H9 (cell line): ENCODE results near the gene IL31. TPM values are rescaled to one million over a fixed set of nuclear protein-coding genes. Genes with fewer than 3 reads are reported as not detected.

Experiments
- DNase-seq: peaks from one replicate; pipeline ENCODE4 v3.0.0-alpha.2; 2017
- H2AFZ ChIP-seq: one replicate; pipeline ENCODE4 v1.6.1; 2013; ENCODE audit warnings: mild to moderate bottlenecking, low read length, control low read depth, moderate library complexity
- H2AK5ac ChIP-seq: 2 replicates; pipeline ENCODE4 v1.6.1; 2013; ENCODE audit warnings: low read length, control low read depth, mixed read lengths; ENCODE audit not compliant: insufficient read length
- H2BK120ac ChIP-seq: one replicate; pipeline ENCODE4 v1.6.1; 2013; ENCODE audit warnings: low read depth, mild to moderate bottlenecking, low read length, control low read depth, inconsistent platforms; ENCODE audit not compliant: poor library complexity, severe bottlenecking
- H2BK12ac ChIP-seq: 2 replicates; pipeline ENCODE4 v1.6.1; 2013; ENCODE audit warnings: low read length, control low read depth, mixed read lengths, low read depth; ENCODE audit not compliant: insufficient read length
- H2BK15ac ChIP-seq: 2 replicates; pipeline ENCODE4 v1.6.1; 2013; ENCODE audit warnings: low read depth, low read length, control low read depth
- H2BK20ac ChIP-seq: one replicate; pipeline ENCODE4 v1.6.1; 2013; ENCODE audit warnings: low read depth, mild to moderate bottlenecking, low read length, control low read depth, inconsistent platforms; ENCODE audit not compliant: poor library complexity, severe bottlenecking
- H2BK5ac ChIP-seq: 2 replicates; pipeline ENCODE4 v1.6.1; 2013; ENCODE audit warnings: low read length, control low read depth, mixed read lengths; ENCODE audit not compliant: insufficient read length
- H3K14ac ChIP-seq: 2 replicates; pipeline ENCODE4 v1.6.1; 2013; ENCODE audit warnings: low read length, control low read depth; ENCODE audit not compliant: insufficient read depth
- H3K18ac ChIP-seq: 2 replicates; pipeline ENCODE4 v1.6.1; 2013; ENCODE audit warnings: low read depth, mild to moderate bottlenecking, mixed read lengths, low read length, control low read depth; ENCODE audit not compliant: insufficient read length
- H3K23ac ChIP-seq: 2 replicates; pipeline ENCODE4 v1.6.1; 2013; ENCODE audit warnings: low read length, control low read depth, mixed read lengths, low read depth; ENCODE audit not compliant: insufficient read length
- H3K23me2 ChIP-seq: 2 replicates; pipeline ENCODE4 v1.6.1; 2013; ENCODE audit warnings: low read depth, mild to moderate bottlenecking, mixed read lengths, low read length, control low read depth; ENCODE audit not compliant: insufficient read length, poor library complexity, severe bottlenecking
- H3K27ac ChIP-seq: 2 replicates; pipeline ENCODE4 v1.5.1; 2013; ENCODE audit warnings: low read length, control low read depth, mixed read lengths, low read depth; ENCODE audit not compliant: insufficient read length
- H3K27me3 ChIP-seq: 2 replicates; pipeline ENCODE4 v1.6.1; 2013; ENCODE audit warnings: low read length, control low read depth, inconsistent platforms; ENCODE audit not compliant: insufficient read depth
- H3K4ac ChIP-seq: 2 replicates; pipeline ENCODE4 v1.6.1; 2013; ENCODE audit warnings: low read depth, mild to moderate bottlenecking, control low read depth, inconsistent platforms, low read length, moderate library complexity
- H3K4me1 ChIP-seq: 2 replicates; pipeline ENCODE4 v1.6.1; 2013; ENCODE audit warnings: low read length, control low read depth, inconsistent platforms; ENCODE audit not compliant: insufficient read depth
- H3K4me2 ChIP-seq: 2 replicates; pipeline ENCODE4 v1.6.1; 2013; ENCODE audit warnings: low read length, control low read depth, mixed read lengths; ENCODE audit not compliant: insufficient read length, insufficient read depth
- H3K56ac ChIP-seq: 2 replicates; pipeline ENCODE4 v1.6.1; 2013; ENCODE audit warnings: low read depth, mild to moderate bottlenecking, mixed read lengths, low read length, control low read depth; ENCODE audit not compliant: insufficient read length
- H3K79me1 ChIP-seq: 2 replicates; pipeline ENCODE4 v1.6.1; 2013; ENCODE audit warnings: low read depth, mild to moderate bottlenecking, moderate library complexity, low read length, control low read depth, inconsistent platforms; ENCODE audit not compliant: insufficient read depth, poor library complexity, severe bottlenecking
- H3K79me2 ChIP-seq: 2 replicates; pipeline ENCODE4 v1.6.1; 2013; ENCODE audit warnings: low read length, control low read depth, inconsistent platforms; ENCODE audit not compliant: insufficient read depth
- H3K9ac ChIP-seq: 2 replicates; pipeline ENCODE4 v1.6.1; 2013; ENCODE audit warnings: low read length, control low read depth, mixed read lengths; ENCODE audit not compliant: insufficient read length; ENCODE audit errors: extremely low read depth
- H3K9me3 ChIP-seq: one replicate; pipeline ENCODE4 v1.6.1; 2013; ENCODE audit warnings: low read depth, low read length, inconsistent platforms; ENCODE audit not compliant: control insufficient read depth
- H3T11ph ChIP-seq: one replicate; pipeline ENCODE4 v1.6.1; 2013; ENCODE audit warnings: mild to moderate bottlenecking, low read length, control low read depth, inconsistent platforms
- H4K20me1 ChIP-seq: one replicate; pipeline ENCODE4 v1.6.1; 2013; ENCODE audit not compliant: control insufficient read depth, insufficient read length, insufficient read depth
- H4K5ac ChIP-seq: 2 replicates; pipeline ENCODE4 v1.6.1; 2013; ENCODE audit warnings: low read depth, mild to moderate bottlenecking, mixed read lengths, low read length, control low read depth; ENCODE audit not compliant: insufficient read length
- H4K8ac ChIP-seq: replicated peaks from 2 replicates; pipeline ENCODE4 v1.6.1; 2013; ENCODE audit warnings: low read length, control low read depth, mixed read lengths, low read depth; ENCODE audit not compliant: insufficient read length
- H4K91ac ChIP-seq: 2 replicates; pipeline ENCODE4 v1.6.1; 2013; ENCODE audit warnings: low read depth, mild to moderate bottlenecking, moderate library complexity, mixed read lengths, low read length, control low read depth; ENCODE audit not compliant: insufficient read length
- H3K27ac Mint-ChIP-seq, 3 experiments: 2 replicates in 2 of 3; 3 replicates in 1 of 3; pipeline ENCODE4 v1.8.0; 2020 to 2021; ENCODE audit warnings: mixed read lengths in 3 of 3, mild to moderate bottlenecking in 1 of 3, moderate library complexity in 1 of 3
- H3K27me3 Mint-ChIP-seq: 2 replicates; pipeline ENCODE4 v1.8.0; 2021; ENCODE audit warnings: low read depth, mild to moderate bottlenecking, moderate library complexity, mixed read lengths
- H3K36me3 Mint-ChIP-seq, 3 experiments: 2 replicates in 2 of 3; 3 replicates in 1 of 3; pipeline ENCODE4 v1.8.0; 2020 to 2021; ENCODE audit warnings: low read depth in 3 of 3, mixed read lengths in 3 of 3; ENCODE audit not compliant: insufficient read depth in 1 of 3
- H3K4me1 Mint-ChIP-seq, 2 experiments: 2 replicates each; pipeline ENCODE4 v1.8.0; 2020; ENCODE audit warnings: mixed read lengths in 2 of 2
- H3K4me3 Mint-ChIP-seq, 2 experiments: 2 replicates in 1 of 2; 3 replicates in 1 of 2; pipeline ENCODE4 v1.8.0; 2020 to 2021; ENCODE audit warnings: mild to moderate bottlenecking in 2 of 2, mixed read lengths in 2 of 2, moderate library complexity in 1 of 2
- H3K9me3 Mint-ChIP-seq, 2 experiments: 2 replicates in 1 of 2; 3 replicates in 1 of 2; pipeline ENCODE4 v1.8.0; 2020; ENCODE audit warnings: mild to moderate bottlenecking in 2 of 2, mixed read lengths in 2 of 2, moderate library complexity in 1 of 2
- WGBS: extraction: QIAGEN DNeasy Blood & Tissue Kit; methylation state at CpG from one replicate; pipeline ENCODE4 v1.1.7; 2013; ENCODE audit warnings: missing lambda C conversion rate, low lambda C conversion rate, mixed read lengths; ENCODE audit not compliant: insufficient read length; ENCODE audit errors: extremely low coverage; 5-methylcytosine and 5-hydroxymethylcytosine counted together
- total RNA-seq: library from RNA; stranded (reverse); gene quantifications from 2 replicates; pipeline ENCODE4 v1.2.1, GENCODE V29; 2021
- TF ChIP-seq, protein P1 (sequence below): fragments of 200-600 bp; sonication (generic); conservative IDR thresholded peaks from 3 replicates; pipeline ENCODE4 v1.8.0; 2021; ENCODE audit warnings: antibody characterized with exemption, mild to moderate bottlenecking

The IL31 gene
- total RNA-seq, 1 experiment from 2014 or later: not detected

DNA sequence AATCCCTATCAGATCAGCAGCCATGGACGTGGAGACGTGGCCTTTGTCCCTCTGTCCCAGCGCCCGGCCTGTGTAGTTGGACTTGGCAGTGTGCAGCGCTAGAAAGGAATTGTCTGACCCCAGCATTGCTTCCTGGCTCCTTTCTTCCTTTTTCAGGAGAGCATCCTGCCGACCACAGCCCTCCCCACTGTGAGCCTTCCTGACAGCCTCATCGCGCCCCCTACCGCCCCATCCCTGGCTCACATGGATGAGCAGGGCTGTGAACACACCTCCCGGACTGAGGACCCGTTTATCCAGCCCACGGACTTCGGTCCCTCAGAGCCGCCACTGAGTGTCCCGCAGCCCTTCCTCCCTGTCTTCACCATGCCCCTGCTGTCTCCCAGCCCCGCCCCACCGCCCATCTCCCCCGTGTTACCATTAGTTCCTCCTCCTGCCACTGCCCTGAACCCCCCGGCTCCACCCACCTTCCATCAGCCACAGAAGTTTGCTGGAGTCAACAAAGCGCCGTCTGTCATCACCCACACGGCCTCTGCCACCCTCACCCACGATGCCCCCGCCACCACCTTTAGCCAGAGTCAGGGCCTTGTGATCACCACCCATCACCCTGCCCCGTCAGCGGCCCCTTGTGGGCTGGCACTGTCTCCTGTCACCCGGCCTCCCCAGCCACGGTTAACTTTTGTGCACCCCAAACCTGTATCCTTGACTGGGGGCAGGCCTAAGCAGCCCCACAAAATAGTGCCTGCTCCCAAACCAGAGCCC lies 40.6 kb downstream of the IL31 start:
- H3K4me2 ChIP-seq: no peak overlapping the region
- no peak overlapping the region for H2BK120ac ChIP-seq
- Mint-ChIP-seq H3K4me3 (no peak overlapping the region; a peak in 1 of 5 replicates), H3K36me3 (peaks cover 24 to 50% (median 36%) of the 10 kb centered on the region in 3 experiments), H3K4me1 (peaks cover 0 to 13% of the 10 kb centered on the region in 2 experiments; a peak in 2 of 4 replicates), H3K27ac (no peak overlapping the region; a peak in 1 of 7 replicates), H3K27me3 (no peaks in the 10 kb centered on the region), H3K9me3 (no peaks in the 10 kb centered on the region)
- no CpG with 5 or more reads among the region's 28 CpGs for WGBS
- peak; percentile 73 for DNase-seq
- H4K91ac ChIP-seq: no peak overlapping the region
- H4K20me1 ChIP-seq: peaks cover 2% of the 10 kb centered on the region
- H4K8ac ChIP-seq: no peak overlapping the region
- H3K23me2 ChIP-seq: no peaks in the 10 kb centered on the region
- H4K5ac ChIP-seq: no peak overlapping the region
- H2AK5ac ChIP-seq: no peak overlapping the region
- H3K79me2 ChIP-seq: no peaks in the 10 kb centered on the region
- H3K4ac ChIP-seq: no peak overlapping the region
- no peaks in the 10 kb centered on the region for H3K9me3 ChIP-seq
- no peaks in the 10 kb centered on the region for H3K27me3 ChIP-seq
- H3K4me1 ChIP-seq: no peaks in the 10 kb centered on the region
- no peak overlapping the region for H2BK5ac ChIP-seq
- H3K56ac ChIP-seq: no peak overlapping the region
- H2BK20ac ChIP-seq: no peak overlapping the region
- H3T11ph ChIP-seq: no peak overlapping the region
- H3K9ac ChIP-seq: no peak overlapping the region
- no peak overlapping the region for H2BK15ac ChIP-seq
- H2BK12ac ChIP-seq: no peak overlapping the region
- H3K79me1 ChIP-seq: no peaks in the 10 kb centered on the region
- no peak overlapping the region for H3K23ac ChIP-seq
- TF ChIP-seq, protein P1, sequence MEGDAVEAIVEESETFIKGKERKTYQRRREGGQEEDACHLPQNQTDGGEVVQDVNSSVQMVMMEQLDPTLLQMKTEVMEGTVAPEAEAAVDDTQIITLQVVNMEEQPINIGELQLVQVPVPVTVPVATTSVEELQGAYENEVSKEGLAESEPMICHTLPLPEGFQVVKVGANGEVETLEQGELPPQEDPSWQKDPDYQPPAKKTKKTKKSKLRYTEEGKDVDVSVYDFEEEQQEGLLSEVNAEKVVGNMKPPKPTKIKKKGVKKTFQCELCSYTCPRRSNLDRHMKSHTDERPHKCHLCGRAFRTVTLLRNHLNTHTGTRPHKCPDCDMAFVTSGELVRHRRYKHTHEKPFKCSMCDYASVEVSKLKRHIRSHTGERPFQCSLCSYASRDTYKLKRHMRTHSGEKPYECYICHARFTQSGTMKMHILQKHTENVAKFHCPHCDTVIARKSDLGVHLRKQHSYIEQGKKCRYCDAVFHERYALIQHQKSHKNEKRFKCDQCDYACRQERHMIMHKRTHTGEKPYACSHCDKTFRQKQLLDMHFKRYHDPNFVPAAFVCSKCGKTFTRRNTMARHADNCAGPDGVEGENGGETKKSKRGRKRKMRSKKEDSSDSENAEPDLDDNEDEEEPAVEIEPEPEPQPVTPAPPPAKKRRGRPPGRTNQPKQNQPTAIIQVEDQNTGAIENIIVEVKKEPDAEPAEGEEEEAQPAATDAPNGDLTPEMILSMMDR: peak; percentile 41
- no peak overlapping the region for H2AFZ ChIP-seq
- no peak overlapping the region for H3K27ac ChIP-seq
- H3K14ac ChIP-seq: no peak overlapping the region
- H3K18ac ChIP-seq: no peak overlapping the region
